Measurements from ENCODE around the gene DNAH11.
A peak's percentile ranks its signal among the peaks of the same experiment; 100 is the strongest.
"Not testable (repeated sequence)": the region's sequence is repeated elsewhere in the genome, so short reads cannot be mapped to it uniquely, and the experiment has no call there.

DNAH11 gene, protein sequence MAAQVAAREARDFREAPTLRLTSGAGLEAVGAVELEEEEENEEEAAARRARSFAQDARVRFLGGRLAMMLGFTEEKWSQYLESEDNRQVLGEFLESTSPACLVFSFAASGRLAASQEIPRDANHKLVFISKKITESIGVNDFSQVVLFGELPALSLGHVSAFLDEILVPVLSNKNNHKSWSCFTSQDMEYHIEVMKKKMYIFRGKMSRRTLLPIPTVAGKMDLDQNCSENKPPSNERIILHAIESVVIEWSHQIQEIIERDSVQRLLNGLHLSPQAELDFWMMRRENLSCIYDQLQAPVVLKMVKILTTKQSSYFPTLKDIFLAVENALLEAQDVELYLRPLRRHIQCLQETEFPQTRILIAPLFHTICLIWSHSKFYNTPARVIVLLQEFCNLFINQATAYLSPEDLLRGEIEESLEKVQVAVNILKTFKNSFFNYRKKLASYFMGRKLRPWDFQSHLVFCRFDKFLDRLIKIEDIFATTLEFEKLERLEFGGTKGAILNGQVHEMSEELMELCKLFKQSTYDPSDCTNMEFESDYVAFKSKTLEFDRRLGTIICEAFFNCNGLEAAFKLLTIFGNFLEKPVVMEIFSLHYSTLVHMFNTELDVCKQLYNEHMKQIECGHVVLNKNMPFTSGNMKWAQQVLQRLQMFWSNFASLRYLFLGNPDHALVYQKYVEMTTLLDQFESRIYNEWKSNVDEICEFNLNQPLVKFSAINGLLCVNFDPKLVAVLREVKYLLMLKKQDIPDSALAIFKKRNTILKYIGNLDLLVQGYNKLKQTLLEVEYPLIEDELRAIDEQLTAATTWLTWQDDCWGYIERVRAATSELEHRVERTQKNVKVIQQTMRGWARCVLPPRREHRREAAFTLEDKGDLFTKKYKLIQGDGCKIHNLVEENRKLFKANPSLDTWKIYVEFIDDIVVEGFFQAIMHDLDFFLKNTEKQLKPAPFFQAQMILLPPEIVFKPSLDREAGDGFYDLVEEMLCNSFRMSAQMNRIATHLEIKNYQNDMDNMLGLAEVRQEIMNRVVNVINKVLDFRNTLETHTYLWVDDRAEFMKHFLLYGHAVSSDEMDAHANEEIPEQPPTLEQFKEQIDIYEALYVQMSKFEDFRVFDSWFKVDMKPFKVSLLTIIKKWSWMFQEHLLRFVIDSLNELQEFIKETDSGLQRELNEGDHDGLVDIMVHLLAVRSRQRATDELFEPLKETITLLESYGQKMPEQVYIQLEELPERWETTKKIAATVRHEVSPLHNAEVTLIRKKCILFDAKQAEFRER (N-terminal part only)

DNA sequence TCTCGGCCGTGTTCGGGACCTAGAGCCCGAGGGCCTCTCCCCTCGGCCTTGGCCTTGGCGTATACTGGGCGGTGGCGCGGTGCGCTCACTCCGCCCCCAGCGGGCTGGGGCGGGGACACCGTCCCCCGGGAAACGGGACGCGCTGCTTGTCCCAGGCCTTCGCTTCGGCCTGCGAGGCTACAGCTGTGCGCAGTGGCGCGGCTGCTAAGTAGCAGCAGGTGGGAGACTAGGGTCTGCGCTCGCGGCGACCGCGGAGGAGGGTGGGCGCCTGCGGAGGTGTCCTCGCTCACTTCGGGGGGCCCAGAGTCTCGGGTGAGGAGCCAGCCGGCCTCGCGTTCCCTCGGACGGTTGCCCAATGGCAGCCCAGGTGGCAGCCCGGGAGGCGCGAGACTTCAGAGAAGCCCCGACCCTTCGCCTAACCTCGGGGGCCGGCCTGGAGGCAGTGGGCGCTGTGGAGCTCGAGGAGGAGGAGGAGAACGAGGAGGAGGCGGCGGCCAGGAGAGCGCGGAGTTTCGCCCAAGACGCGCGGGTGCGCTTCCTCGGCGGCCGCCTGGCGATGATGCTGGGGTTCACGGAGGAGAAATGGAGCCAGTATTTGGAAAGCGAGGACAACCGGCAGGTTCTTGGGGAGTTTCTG lies at the start of gene DNAH11:
TSS of gene DNAH11 (plus strand) at position 149 of the 637 bp plus-strand sequence. CDS start at position 356, 207 bp downstream.
- DNase-seq = no peak

DNA sequence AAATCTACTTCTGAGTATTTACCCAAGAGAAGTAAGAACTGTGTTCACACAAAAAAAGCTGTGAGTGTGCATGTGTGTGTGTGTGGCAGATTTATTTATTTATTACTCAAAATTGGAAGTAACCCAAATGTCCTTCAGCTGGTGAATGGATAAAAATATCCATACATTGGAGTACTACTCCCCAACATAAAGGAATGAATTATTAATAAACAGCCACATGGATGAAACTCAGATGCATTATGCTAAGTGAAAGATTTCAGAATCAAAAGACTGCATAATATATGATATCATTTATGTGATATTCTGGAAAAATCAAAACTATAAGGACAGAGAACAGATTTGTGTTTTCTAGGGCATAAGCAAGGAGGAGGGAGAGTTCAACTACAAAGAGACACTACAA lies 47.1 kb upstream of the DNAH11 start:
- no peak for DNase-seq

DNA sequence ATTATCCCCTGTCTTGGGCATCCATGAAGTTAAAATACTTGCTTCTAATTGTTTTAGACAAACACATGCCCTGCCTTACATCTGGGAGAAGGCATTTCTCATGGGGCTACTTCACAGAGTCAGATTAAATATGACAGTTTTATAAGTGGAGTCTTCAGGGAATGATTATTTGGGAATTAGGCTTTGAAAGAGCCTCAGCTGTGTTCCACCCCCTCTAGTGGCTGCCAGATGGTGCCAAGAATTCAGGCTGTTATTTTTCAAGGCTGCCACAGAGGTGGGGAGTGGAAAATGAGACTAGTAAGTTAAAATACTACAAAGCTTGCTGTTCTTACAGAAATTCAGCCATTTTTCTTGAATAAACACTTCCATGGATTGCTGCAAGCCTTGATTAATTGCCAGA lies 45.8 kb upstream of the DNAH11 start:
- DNase-seq = peak; percentile 2

DNA sequence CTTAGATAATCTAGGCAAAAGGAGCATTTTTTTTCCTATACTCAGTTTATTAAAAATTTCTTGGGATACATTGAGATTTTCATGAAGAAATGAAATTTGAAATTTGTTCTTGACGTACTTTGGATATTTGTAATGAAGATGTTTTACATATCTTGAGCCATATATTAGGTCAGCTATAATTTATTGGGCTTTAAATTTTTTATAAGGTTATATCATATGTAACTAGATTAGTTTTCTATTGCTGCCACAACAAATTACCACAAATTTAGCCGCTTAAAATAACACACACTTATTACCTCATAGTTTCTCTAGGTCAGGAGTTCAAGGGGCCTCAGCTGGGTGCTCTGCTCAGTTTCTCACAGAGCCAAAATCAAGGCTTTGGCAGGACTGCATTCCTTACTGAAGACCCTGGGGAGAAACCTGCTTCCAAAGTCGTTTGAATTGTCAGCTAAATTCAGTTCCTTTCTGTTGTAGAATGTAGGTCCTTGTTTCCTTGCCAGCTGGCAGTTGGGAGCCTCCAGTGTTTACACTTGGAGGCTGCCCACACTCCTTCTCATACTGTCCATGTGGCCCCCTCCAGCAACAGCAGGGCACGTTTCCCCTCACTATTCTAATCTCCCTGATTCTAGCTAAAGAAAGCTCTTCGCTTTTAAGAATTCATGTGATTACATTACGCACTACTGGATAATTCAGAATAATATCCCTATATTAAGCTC lies 42.6 kb upstream of the DNAH11 start:
- no peak for DNase-seq

DNA sequence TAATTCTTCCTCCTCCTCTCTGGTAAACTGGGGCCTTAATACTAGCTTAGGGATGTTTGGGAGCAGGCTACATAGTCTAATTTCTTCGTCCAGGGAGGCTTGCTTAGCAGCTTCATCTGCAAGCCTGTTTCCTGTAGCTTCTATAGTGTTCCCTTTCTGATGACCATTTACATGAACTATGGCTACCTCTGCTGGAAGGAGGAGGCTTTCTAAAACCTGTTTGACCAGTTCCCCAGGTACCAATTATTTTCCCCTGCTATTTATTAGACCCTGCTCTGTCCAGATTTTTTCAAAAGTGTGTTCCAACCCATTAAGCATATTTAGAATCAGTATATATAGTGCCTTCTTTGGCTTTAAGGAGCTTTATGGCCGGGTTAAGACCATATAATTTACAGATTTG lies 38.8 kb upstream of the DNAH11 start:
- DNase-seq = peak; percentile 33

DNA sequence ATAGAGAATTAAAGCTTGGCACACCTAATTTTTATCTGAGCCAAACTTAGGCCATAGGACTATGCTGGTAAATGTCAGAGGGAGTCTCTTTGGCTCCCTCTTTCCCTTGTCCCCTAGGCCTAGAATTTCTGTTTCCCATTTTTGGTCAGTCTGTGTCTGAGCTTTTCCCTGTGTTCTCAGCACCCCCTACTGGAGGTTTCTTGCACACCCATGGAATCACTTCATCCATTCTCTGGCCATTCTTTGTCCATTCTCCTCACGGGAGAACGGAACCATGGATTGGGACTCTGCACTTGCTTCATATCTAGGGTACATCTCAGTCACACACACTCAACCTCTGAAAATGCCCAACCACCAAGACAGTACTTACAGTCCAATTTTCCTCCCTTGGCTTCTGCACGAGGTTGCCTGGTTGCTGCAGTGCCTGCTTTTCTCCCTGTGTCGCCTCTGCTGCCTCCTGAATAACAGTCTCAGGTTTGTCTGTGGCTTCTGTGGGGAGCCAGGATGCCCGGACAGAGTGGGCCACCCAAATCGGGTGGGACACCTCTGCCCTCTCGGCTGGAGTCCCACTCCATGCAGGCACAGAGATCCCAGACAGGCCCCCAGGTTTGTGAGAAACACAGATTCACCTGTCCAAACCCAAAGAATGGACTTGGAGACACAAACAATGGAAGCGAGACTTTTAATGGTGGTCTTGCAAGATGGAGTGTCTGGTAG lies 35.1 kb upstream of the DNAH11 start:
- no peak for DNase-seq

DNA sequence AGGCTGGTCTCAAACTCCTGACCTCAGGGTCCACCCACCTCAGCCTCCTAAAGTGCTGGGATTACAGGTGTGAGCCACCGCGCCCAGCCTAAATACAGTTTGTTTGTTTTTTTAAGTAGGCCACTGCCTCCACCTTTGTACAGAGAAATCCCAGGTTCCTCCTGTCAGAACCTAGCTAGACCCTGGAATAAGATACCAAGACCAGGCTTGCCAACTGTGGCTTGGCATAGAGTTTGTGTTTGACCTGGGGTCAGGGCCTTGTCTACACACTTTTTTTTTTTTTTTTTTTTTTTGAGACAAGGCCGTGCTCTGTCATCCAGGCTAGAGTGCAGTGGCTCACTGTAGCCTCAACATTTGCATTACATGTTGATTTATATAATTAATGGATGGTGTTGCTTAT lies 34.3 kb upstream of the DNAH11 start:
- DNase-seq = no peak

DNA sequence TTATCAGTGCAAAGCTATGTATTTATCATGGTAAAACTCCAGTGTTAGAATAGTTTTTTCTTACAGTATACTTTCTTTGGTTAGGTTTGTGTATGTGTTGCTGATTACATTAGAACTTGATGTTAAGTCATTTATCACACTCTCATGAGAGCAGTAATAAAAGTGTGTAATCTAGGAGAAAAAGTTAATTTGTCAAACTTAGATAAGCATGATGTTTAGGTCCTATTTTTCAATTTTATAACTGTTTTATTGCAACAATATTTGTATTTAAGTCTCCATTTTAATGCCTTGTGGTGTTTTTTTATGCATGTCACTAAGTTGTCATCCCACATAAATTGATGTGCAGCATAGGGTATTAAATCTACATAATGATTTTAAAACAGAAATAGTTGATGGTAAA lies 28.8 kb upstream of the DNAH11 start:
- no peak for DNase-seq

DNA sequence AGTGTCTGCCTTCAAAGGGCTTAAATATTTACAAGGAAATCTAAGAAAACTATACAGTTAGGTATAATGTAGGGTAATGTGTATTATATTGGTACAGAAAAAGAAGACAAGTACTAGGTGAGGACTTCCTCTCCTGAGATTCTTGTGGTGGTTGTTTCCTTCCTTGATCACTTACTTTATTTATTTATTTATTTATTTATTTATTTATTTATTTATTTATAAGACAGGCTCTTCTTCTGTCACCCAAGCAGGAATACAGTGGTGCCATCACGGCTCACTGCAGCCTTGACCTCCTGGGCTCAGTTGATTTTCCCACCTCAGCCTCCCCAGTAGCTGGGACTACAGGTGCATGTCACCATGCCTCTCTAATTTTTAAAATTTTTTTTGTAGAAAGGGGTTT lies 18.2 kb upstream of the DNAH11 start:
- no peak for DNase-seq

DNA sequence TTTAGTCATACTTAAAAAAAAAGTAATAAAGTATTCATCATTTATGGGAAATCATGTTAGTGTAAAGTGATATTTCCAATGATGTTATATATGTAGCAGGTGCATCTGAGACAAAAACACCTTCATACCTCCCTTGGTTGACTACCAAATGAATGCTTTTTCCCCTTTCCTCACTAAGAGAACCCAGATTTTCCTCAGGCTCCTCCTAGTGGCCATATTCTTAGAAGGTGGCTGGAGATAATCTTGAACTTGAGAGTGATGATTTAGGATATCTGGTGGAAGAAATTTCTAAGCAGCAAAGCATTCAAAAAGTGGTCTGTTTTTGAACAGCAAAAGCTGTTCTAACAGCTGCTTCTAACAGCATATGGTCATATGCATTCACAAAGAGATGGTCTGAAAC lies 16.8 kb upstream of the DNAH11 start:
- DNase-seq = peak; percentile 5

DNA sequence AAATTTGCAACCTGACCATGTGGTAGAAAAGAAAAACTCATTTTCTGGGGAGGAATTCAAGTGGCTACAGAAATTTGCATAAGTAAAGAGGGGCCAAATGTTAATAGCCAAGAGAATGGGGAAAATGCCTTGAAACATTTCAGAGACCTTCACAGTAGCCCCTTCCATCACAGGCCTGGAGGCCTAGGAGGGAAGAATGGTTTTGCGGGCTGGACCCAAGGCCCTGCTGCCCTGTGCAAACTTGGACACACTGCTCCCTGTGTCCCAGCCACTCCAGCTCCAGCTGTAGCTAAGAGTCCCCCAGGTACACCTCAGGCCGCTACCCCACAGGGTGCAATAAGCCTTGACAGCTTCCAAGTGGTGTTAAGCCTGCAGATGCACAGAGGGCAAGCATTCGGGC lies 16.4 kb upstream of the DNAH11 start:
- no peak for DNase-seq

DNA sequence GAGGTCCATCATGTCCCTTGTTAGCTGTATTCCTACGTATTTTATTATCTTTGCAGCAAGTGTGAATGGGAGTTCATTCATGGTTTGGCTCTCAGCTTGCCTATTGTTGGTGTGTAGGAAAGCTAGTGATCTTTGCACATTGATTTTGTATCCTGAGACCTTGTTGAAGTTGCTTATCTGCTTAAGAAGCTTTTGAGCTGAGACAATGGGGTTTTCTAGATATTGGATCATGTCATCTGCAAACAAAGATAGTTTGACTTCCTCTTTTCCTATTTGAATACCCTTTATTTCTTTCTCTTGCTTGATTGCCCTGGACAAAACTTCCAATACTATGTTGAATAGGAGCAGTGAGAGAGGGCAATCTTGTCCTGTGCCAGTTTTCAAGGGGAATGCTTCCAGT lies 10.4 kb upstream of the DNAH11 start:
- DNase-seq = not testable (repeated sequence)

DNA sequence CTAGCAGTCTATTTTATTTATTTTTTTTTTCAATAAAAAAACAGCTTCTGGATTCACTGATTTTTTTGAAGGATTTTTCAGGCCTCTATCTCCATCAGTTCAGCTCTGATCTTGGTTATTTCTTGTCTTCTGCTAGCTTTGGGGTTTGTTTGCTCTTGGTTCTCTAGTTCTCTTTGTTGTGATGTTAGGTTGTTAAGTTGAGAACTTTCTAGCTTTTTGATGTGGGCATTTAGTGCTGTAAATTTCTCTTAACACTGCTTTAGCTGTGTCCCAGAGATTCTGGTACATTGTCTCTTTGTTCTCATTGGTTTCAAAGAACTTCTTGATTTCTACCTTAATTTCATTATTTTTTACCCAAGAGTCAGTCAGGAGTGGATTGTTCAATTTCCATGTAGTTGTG lies 9.2 kb upstream of the DNAH11 start:
- not testable (repeated sequence) for DNase-seq

DNA sequence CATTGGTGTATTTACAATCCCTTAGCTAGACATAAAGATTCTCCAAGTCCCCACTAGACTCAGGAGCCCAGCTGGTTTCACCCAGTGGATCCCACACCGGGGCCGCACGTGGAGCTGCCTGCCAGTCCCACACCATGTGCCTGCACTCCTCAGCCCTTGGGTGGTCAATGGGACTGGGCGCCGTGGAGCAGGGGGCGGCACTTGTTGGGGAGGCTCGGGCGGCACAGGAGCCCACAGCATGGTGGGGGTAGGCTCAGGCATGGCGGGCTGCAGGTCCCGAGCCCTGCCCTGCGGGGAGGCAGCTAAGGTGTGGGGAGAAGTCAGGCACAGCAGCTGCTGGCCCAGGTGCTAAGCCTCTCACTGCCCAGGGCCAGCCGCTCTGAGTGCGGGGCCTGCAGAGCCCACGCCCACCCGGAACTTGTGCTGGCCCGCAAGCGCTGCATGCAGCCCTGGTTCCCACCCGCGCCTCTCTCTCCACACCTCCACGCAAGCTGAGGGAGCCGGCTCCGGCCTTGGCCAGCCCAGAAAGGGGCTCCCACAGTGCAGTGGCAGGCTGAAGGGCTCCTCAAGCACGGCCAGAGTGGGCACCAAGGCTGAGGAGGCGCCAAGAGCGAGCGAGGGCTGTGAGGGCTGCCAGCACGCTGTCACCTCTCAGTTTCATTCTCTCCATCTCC lies 6.3 kb upstream of the DNAH11 start:
- not testable (repeated sequence) for DNase-seq

DNA sequence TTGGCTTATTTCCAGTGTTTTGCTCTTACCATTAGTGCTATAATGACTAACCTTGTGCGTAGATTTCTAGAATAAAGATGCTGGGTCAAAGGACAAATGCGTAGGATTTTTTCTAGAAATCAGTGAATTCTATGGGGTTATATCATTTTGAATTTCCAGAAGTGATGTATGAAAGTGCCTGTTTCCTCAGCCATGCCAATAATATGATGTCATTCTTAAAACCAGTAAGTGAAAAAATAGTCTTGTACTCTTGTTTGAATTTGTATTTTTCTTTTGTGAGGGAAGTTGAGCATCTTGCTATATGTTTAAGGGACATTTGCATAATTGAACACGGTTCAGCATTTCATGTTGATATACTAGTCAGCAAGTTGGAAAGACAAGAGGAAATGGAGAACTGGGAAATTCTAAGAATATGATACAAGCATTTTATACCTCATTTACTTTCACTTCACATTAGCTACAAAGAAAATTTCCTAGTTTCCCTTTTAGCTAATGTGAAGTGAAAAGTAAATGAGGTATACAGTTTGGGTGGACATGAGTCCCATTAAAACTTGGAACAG lies 3.8 kb upstream of the DNAH11 start:
- DNase-seq = no peak

DNA sequence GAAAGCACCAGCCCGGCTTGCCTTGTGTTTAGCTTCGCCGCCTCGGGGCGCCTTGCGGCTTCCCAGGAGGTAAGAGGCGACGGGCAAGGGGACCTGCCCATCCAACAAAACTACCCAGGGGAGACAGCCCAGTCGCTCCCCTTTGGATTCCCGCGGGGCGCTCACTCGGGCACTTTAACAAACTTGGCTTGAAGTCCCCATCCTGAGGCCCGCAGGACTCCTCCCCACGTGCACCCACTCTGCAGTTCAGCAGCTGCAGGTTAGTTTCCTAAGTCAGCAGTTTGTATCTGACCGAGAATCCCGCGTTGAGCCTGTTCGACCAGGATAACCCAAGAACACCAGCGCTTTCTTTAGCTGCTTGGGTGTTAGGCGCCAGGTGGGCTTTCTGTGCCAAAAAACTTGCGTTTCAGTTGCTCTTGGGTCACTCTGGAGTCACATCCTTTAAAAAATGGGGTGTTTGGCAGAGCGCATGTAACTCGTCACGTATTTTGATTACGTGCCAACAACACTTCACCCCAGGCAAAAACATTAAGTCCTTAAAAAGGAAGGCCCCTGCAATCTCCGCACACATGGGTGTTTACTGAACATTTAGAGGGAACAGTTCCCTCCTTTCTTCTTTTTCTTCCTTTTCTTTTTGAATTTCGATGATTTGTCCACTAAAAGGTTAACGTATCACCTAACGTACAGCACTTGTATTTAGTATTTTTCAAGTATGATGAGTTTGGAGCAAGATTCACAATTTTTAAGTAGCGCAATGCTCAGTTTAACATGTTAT lies 876 bp downstream of the DNAH11 start:
- peak; percentile 76 for DNase-seq

DNA sequence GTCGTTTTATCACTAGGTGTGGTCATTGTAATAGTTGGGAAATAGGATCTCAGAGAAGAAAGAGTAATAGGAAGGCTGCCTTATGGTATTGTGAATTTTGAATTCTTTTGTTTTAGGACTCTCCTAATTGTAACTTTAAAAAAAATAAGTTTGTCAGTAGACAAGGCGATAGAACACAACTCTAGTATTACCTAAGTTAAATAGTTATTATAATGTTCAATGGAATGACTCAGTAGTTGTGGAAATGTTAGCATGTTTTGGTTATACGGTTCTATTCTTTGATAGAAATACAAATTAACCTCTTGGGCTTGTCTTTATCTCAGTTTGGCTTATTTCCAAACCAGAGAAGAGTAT lies 1.4 kb downstream of the DNAH11 start:
- DNase-seq = no peak

DNA sequence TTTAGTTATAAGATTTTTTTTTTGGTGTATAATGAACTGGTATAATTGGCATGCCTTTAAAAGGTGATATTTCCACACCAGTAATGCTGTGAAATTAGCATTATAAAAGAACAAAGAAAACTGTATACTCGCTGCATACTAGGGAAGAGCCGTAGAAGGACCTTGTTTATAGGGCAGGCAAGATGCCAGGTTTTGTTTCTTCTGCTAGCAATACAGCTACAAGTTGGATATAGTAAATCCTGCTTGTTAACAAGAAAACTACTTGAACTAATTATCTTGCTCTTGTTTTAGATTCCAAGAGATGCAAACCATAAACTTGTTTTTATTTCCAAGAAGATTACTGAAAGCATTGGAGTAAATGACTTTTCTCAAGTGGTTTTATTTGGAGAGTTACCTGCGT lies 1.9 kb downstream of the DNAH11 start:
- peak; percentile 86 for DNase-seq

DNA sequence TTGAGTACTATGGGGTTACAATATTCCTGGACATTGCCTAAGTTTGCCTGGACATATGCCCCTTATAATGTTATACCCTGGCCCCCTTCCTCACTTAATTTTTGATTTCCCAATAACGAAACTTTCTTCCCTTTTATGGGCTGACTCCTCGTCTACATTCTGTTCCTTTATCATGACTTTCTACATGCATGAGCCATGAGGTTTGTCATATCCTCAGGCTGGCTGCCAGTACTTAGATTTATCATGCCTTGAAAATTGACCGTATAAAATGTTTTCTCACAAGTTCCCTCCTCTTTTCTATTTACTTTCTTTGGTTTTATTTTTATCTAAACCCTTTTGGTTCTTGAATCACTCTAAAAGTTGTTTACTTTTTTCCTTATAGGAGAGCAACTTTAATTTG lies 4.7 kb downstream of the DNAH11 start:
- DNase-seq = no peak

DNA sequence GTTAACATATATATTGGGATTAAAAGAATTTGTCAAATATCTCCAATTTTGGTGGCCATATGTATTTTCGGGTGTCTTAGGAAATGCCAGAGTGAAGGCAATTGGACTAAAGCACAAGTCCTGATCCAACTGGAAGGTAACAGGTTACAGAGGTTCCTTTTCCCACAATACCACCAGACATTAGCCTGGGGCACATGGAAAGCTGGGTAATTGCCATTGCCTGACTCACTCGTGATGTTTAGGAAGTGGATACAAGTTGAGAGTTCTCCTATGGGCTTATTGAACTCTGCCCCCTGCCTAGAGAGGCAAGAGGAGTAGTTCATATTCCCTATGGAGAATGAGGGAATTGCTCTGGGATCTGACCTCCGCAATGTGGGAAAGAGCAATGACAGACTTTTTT lies 5.7 kb downstream of the DNAH11 start:
- no peak for DNase-seq
